ENCODE data around the gene SCN7A.
"Not testable (repeated sequence)": the region's sequence is repeated elsewhere in the genome, so short reads cannot be mapped to it uniquely, and the experiment has no call there.

The SCN7A gene

GRCh38 chr2:166451468-166451867 is 42.6 kb downstream of the SCN7A start:
- no peak for DNase-seq

DNA sequence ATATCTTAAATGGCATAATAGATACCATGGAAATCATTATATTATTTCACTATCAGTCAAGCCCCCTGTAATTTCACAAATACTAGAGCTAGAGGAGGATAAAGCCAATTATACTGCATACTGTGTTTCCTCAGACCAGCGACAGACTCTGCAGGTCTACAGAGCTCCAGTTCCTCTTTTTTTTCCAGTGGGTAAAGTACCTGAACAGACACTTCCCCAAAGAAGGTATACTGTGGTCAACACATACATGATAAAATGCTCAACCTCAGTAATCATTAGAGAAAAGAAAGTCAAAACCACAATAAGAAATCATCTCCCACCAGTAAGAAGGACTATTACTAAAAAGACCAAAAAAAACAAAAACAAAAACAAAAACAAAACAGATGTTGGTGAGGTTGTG is 44.6 kb downstream of the SCN7A start:
- DNase-seq, result no peak

GRCh38 chr2:166448106-166448505 is 45.9 kb downstream of the SCN7A start:
- DNase-seq, result no peak

DNA sequence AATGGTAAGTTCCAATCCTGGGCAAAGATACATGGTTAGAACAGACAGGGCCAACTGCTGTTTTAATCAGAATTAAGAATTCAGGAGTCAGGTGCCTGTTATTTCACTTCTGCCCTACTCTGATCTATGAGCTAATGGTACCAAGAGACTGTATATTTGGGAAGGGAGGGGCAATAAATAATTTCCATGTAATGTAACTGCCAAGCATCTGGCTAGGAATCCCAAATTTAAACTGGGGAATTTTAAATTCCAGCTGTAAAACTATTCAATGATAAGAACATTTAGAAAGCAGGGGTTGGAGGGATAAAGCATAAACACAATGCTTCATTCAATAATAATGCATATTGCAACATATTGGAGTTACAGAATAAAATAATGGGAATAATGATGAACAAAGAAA is 49.7 kb downstream of the SCN7A start:
- DNase-seq, result no peak

- DNase-seq, result no peak
These were observed 53.7 kb downstream of the SCN7A start for GRCh38 chr2:166440313-166440712.

DNA sequence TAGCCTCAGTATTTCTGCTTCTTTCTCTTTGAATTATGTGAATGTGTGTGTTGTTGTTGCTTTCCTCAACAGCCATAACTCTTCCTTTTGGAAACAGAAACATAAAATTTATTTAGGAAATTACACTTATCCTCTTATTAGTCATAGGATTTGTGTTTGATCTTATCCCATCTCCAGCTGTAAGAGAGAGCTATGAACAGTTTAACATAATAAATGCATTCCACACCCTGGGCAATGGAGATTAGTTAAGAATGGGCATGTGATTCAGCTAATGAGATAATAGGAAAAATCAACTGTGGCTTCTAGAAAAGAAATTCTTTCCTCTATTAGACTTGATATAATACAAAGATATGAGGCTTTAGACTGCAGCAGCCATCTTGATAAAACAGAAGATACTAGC is 55.0 kb downstream of the SCN7A start:
- no peak for DNase-seq

DNA sequence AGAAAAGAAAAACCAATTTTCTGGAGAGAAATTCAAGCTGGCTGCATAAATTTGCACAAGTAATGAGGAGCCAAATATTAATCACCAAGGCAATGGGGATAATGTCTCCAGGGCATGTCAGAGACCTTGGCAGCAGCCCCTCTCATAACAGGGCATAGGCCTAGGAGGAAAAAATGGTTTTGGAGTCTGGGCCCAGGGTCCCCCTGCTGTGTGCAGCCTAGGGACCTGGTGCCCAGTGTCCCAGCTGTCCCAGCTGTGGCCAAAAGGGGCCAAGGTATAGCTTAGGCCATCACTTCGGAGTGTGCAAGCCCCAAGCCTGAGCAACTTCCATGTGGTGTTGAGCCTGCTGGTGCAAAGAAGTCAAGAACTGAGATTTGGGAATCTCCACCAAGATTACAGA is 57.1 kb downstream of the SCN7A start:
- DNase-seq, result no peak

GRCh38 chr2:166436189-166436588 is 57.9 kb downstream of the SCN7A start:
- no peak for DNase-seq

DNA sequence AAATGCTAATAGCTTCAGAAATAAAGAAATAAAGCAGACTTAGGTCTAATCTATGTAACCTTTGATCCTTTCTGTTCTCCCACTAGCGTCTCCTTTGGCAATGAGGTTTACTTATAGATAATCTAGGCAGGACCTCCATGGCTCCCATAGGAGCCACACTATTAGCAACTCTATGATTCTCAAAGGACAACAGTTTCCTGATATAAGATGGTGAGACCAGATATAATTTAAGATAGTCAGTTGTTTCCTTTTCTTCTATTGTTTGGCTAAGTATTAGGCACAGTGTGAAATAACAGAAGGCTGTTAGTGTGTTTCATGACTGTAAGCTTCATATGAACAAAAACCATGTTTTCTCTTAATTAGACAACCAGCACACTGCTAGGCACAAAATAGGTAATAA is 59.6 kb downstream of the SCN7A start:
- no peak for DNase-seq

GRCh38 chr2:166433457-166433856 is 60.6 kb downstream of the SCN7A start:
- DNase-seq, result no peak

GRCh38 chr2:166432331-166432730 is 61.7 kb downstream of the SCN7A start:
- DNase-seq, result no peak

DNA sequence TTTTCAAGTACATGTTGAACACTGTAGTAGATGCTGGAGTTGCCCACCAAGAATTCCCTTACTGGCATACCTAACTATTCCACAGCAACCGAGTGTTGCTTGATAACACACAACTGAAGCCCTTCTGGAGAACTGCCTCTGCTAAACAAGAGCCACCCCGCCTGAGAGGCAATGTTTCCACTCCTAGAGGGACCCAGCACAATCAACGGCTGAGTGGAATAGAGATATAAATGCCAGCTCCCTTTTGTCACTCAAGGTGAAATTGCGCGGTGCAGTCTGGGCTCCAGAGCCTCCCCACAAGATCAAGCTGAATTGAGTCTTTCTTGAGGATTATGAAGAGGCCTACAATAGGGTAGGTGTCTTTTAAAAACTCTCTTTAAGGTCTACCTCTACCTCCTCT is 69.2 kb downstream of the SCN7A start:
- DNase-seq, result no peak

DNA sequence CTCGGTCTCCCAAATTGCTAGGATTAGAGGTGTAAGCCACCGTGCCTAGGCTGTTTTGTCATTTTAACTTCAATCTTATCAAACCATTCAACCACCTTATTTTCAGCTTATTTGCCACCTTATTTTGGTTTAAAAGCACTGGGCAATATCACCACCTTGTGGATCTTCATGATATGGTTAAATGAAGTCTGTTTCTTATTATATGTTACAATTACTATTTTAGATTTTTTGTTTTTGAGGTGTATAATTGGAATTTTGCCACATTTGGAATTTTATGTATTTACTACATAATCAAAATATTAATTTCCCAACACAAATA is 74.5 kb downstream of the SCN7A start:
- DNase-seq, result peak; percentile 25

- no peak for DNase-seq
These were observed 75.0 kb downstream of the SCN7A start for GRCh38 chr2:166418853-166419615.

- peak; percentile 27 for DNase-seq
These were observed 76.4 kb downstream of the SCN7A start for GRCh38 chr2:166417669-166418068.

DNA sequence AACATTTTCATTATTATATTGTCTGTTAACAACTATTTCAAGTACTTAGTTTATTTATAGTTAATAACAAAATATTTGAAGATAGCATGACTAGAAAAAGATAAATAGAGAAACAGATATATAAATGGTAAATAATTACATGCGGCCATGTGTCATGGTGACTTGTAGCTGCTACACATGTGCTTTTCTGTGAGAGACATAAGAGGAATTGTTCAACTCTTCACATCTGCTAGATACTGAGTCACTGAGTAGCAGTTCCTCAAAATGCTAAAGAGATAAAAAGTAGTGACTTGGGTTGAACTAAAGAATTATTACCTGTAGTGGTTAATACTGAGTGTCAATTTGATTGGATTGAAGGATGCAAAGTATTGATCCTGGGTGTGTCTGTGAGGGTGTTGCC is 80.8 kb downstream of the SCN7A start:
- no peak for DNase-seq

- DNase-seq, result no peak
These were observed 82.4 kb downstream of the SCN7A start for GRCh38 chr2:166411473-166412230.

DNA sequence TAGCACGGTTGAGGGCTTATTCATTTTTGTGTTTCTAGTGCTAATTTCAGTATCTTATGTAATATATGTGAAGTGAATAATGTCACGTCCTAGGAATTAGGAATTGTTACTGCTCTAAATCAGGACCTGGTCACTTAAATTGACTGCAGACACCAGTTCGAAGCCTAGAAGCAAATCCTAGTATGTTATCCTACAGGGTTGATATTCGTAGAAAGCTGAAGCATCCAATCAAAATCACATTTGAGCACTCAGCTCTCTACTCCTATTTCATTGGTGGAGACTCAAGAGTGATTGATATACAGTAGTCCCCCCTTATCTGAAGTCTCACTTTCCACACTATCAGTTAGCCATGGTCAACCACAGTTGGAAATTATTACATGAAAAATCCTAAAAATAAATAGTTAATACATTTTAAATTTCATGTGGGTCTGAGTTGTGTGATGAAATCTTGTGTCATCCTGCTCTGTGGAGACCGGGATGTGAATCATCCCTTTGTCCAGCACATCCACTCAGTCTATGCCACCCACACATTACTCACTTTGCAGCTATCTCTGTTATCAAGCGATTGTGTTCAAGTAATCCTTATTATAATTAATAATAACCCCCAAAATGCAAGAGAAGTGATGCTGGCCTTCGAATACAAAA is 83.1 kb downstream of the SCN7A start:
- no peak for DNase-seq

GRCh38 chr2:166407746-166408145 is 86.3 kb downstream of the SCN7A start:
- DNase-seq, result not testable (repeated sequence)

DNA sequence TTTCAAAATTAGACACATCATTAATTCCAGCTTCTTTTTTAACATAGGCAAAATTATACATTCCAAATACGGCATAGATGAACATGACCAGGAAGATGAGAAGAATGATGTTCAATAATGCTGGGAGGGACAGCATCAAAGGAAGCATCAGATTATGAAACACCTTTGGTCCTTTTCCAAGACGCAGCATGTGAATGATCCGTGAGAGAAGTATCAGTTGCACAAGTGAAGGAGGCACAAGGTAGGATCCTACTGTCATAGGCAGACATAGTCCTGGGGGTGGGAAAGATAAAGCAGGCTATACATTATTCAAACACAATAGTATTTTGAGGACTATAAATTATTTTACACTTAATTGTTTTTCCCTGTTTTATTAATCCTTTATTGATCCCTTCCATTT is 87.7 kb downstream of the SCN7A start:
- DNase-seq, result no peak

DNA sequence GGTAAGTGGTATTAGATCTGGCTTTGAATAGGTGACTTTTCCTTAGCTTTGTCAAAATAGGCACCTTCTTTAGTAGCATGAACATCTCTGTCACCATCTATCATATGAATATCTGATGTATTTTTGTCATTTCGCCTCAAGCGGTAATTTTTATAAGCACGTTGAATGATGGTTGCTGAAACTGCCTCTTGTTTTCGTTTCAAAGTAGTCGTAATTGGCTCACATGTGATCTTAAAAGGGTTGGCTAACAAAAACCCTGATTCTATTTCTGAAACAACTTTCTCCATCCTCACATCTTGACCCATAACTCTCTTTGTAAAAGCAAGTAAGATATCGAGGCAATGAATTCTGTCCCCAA is 88.5 kb downstream of the SCN7A start:
- no peak for DNase-seq

DNA sequence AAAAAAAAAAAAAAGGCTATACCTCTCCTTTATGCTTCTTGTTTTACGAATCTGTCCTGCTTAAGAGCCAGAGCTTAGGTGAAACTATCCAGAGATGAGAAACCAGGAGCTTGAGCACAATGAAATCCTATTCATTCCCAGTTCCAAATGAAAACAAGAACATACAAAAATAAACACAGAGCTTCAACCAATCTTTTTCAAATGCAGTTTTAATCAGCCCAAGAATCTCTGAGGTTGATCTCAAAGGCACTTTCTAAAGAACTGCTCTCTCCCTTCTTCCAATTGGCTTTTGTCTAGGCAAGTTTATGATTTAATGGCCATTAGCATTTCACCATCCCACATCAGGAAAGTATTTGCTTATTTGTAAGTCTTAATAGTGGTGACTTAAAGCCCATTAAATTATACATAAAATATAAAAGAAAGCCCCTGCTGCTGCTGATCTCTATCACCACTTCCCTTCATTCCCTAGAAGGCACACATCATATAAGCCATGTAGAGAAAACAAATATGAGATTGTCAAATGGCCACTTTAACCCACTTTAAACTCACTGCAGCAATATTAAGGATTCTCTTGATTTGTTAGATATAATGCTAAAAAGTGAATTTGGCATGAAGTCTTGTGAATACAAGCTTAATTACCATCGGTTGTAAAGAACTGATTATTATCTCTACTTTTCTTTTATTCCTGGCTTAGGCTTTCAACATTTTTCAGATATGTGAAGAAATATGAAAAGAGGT is 89.0 kb downstream of the SCN7A start:
- no peak for DNase-seq

DNA sequence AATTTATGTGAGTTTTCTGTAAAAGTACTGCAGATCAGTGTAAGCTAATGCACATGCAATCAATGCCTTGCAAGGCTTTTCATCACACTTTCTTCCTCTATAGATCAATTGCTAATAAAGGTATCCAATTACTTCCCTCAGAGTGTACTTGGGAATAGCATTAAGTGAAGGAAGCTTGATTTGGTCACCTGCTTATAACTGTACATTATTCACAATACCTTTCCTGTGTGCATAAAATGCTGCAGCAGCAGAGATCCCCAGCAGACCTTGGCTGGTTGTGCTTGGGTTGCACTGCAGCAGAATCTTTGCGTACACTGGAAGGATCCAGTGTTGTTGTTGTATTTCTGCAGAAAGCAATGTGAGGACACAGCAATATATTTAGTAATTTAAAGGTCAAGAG is 99.8 kb downstream of the SCN7A start:
- DNase-seq, result no peak

- DNase-seq, result no peak
These were observed 101.0 kb downstream of the SCN7A start for GRCh38 chr2:166393008-166393407.

Data from NCI-H146 (cell line).